ENCODE results near the gene PCDHGA12.
"Not testable (repeated sequence)": the region's sequence is repeated elsewhere in the genome, so short reads cannot be mapped to it uniquely, and the experiment has no call there.

The PCDHGA12 gene

DNA sequence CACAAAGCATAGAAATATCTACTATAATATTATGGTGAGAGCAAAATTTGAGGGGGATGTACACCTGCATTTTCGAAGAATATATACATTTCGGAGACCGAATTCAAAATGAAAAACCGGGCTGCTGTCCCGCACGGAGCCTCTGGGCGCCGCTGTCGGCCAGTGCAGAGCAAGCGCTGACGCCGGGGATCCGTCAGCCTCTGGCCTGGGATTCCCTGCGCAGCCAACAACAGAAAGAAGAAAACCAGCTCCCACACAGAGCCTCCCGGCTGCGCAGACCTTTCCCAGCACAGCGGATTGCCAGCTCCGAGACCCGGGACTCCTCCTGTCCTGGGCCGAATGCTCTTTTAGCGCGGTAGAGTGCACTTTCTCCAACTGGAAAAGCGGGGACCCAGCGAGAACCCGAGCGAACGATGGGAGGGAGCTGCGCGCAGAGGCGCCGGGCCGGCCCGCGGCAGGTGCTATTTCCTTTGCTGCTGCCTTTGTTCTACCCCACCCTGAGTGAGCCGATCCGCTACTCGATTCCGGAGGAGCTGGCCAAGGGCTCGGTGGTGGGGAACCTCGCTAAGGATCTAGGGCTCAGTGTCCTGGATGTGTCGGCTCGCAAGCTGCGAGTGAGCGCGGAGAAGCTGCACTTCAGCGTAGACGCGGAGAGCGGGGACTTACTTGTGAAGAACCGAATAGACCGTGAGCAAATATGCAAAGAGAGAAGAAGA, 22.4 kb upstream of the PCDHGA12 start, which contains the start of gene PCDHGB6:
Gene PCDHGB6 (plus strand): TSS at position 232 of the 716 bp plus-strand sequence. CDS start 182 bp downstream, at position 414.
- peak in 2 of 56 donors; percentile 19 for DNase-seq

- DNase-seq, result no peak
Measured at GRCh38 chr5:141409598-141410306, 20.6 kb upstream of the PCDHGA12 start.

DNA sequence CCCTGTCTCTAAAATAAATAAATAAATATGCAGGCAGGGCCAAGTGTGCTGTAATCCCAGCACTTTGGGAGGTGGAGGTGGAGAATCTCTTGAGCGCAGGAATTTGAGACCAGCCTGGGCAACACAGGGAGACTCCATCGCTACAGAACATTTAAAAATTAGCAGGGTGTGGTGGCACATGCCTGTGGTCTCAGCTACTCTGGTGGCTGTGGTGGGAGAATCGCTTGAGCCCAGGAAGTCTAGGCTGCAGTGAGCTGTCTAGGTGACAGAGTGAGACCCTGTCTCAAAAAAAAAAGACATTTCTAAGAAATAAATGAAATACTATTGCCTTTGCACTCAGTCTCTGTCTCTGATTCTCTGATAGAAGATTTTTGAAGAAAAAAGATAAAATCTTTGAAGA, 18.7 kb upstream of the PCDHGA12 start:
- no peak for DNase-seq

DNA sequence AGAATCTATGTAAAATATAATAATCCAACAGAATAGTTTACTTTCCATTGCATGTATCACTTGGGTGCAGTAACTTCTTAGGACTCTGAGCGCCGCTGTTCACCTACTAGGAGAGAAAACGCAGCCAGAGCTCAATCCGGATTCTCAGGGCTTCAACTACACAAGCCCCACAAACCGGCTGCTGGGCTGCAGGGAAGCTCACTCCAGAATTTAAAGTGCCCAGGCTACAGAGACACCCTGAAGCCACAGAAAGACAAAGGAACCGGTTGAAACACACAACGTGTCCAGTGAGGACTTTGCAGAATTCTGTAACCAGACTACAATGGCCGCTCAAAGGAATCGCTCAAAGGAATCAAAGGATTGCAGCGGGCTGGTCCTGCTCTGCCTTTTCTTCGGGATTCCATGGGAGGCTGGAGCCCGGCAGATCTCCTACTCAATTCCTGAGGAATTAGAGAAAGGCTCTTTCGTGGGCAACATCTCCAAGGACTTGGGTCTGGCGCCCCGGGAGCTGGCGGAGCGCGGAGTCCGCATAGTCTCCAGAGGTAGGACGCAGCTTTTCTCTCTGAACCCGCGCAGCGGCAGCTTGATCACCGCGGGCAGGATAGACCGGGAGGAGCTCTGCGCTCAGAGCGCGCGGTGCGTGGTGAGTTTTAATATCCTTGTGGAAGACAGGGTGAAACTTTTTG, 17.3 kb upstream of the PCDHGA12 start, which contains the start of gene PCDHGA10:
Gene PCDHGA10 (plus strand): TSS at position 134 of the 686 bp plus-strand sequence. CDS start 189 bp downstream, at position 323.
- DNase-seq, result peak in 4 of 56 donors; percentile 20 to 38 (median 34)

DNA sequence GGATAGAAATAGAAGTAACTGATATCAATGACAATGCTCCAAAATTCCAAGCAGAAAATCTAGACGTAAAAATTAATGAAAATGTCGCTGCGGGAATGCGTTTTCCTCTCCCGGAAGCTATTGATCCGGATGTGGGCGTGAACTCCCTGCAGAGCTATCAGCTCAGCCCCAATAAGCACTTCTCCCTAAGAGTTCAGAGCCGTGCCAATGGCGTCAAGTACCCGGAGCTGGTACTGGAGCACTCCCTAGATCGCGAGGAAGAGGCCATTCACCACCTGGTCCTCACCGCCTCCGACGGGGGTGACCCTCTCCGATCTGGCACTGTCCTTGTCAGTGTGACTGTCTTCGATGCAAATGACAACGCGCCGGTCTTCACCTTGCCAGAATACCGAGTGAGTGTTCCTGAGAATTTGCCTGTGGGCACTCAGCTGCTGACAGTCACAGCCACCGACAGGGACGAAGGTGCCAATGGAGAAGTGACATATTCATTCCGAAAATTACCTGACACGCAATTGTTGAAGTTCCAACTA, 16.7 kb upstream of the PCDHGA12 start:
- DNase-seq, result no peak

DNA sequence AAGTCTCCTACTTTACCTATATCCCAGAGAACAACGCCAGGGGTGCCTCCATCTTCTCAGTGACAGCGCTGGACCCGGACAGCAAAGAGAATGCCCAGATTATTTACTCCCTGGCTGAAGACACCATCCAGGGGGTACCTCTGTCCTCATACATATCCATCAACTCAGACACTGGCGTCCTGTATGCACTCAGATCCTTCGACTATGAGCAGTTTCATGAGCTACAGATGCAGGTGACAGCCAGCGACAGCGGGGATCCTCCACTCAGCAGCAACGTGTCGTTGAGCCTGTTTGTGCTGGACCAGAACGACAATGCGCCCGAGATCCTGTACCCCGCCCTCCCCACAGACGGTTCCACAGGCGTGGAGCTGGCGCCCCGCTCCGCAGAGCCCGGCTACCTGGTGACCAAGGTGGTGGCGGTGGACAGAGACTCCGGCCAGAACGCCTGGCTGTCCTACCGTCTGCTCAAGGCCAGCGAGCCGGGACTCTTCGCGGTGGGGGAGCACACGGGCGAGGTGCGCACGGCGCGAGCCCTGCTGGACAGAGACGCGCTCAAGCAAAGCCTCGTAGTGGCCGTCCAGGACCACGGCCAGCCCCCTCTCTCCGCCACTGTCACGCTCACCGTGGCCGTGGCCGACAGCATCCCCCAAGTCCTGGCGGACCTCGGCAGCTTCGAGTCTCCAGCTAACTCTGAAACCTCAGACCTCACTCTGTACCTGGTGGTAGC, 15.6 kb upstream of the PCDHGA12 start:
- not testable (repeated sequence) for DNase-seq

DNA sequence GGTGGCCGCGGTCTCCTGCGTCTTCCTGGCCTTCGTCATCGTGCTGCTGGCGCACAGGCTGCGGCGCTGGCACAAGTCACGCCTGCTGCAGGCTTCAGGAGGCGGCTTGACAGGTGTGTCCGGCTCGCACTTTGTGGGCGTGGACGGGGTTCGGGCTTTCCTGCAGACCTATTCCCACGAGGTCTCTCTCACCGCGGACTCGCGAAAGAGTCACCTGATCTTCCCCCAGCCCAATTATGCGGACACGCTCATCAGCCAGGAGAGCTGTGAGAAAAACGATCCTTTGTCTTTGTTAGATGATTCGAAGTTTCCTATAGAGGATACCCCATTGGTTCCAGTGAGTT, 15.1 kb upstream of the PCDHGA12 start:
- not testable (repeated sequence) for DNase-seq

DNA sequence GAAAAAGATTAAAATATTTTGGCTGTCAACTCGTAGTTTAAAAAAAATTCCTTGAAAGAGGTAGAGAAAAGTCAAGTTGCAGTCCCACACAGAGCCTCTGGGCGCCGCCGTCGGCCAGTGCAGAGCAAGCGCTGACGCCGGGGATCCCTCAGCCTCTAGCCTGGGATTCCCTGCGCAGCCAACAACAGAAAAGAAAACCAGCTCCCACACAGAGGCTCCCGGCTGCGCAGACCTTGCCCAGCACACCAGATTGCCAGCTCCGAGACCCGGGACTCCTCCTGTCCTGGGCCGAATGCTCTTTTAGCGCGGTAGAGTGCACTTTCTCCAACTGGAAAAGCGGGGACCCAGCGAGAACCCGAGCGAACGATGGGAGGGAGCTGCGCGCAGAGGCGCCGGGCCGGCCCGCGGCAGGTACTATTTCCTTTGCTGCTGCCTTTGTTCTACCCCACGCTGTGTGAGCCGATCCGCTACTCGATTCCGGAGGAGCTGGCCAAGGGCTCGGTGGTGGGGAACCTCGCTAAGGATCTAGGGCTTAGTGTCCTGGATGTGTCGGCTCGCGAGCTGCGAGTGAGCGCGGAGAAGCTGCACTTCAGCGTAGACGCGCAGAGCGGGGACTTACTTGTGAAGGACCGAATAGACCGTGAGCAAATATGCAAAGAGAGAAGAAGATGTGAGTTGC, 12.7 kb upstream of the PCDHGA12 start, which contains the start of gene PCDHGB7:
Gene PCDHGB7 (plus strand): TSS at position 184 of the 679 bp plus-strand sequence. CDS start 183 bp downstream, at position 367.
- DNase-seq, result peak in 15 of 56 donors; percentile 11 to 64 (median 26)

DNA sequence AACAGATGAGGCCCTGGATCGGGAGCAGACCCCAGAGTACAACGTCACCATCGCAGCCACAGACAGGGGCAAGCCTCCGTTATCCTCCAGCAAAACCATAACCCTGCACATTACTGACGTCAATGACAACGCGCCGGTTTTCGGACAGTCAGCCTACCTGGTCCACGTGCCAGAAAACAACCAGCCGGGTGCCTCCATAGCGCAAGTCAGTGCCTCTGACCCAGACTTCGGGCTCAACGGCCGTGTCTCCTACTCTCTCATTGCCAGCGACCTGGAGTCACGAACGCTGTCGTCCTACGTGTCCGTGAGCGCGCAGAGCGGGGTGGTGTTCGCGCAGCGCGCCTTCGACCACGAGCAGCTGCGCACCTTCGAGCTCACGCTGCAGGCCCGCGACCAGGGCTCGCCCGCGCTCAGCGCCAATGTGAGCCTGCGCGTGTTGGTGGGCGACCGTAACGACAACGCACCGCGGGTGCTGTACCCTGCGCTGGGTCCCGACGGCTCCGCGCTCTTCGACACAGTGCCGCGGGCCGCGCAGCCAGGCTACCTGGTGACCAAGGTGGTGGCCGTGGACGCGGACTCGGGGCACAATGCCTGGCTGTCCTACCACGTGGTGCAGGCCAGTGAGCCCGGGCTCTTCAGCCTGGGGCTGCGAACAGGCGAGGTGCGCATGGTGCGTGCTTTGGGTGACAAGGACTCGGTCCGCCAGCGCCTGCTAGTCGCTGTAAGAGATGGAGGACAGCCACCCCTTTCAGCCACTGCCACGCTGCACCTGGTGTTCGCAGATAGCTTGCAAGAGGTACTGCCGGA, 11.0 kb upstream of the PCDHGA12 start:
- DNase-seq, result no peak

DNA sequence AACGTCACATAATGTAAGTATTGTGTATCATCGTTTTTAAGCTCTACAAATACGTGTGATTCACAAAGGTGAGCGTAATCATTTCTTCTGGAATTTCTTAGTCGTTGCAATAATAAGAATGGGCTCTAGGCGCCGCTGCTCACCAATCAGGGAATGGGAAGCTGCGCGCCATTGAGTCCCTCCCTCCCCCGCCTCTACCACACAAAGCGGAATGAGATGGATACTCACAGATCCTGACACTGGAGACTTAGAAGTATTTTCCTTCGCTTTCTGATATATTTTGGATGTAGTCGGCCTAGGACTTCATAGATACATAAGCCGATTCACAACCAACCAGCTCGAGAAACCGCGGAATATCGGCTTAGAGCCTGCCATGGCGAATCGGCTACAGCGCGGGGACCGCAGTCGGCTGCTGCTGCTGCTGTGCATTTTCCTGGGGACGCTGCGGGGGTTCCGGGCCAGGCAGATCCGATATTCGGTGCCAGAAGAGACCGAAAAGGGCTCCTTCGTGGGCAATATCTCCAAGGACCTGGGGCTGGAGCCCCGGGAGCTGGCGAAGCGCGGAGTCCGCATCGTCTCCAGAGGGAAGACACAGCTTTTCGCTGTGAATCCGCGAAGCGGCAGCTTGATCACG, 9.3 kb upstream of the PCDHGA12 start, which contains the start of gene PCDHGA11:
Gene PCDHGA11 (plus strand): TSS at position 197 of the 634 bp plus-strand sequence. CDS start 177 bp downstream, at position 374.
- peak in 1 of 56 donors; percentile 13 for DNase-seq

DNA sequence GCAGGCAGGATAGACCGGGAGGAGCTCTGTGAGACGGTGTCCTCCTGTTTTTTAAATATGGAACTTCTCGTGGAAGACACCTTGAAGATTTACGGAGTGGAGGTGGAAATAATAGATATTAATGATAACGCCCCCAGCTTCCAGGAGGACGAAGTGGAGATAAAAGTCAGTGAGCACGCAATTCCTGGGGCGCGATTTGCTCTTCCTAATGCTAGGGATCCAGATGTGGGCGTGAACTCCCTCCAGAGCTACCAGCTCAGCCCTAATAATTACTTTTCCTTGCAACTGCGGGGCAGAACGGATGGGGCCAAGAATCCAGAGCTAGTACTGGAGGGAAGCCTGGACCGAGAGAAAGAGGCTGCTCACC, 8.8 kb upstream of the PCDHGA12 start:
- no peak for DNase-seq

DNA sequence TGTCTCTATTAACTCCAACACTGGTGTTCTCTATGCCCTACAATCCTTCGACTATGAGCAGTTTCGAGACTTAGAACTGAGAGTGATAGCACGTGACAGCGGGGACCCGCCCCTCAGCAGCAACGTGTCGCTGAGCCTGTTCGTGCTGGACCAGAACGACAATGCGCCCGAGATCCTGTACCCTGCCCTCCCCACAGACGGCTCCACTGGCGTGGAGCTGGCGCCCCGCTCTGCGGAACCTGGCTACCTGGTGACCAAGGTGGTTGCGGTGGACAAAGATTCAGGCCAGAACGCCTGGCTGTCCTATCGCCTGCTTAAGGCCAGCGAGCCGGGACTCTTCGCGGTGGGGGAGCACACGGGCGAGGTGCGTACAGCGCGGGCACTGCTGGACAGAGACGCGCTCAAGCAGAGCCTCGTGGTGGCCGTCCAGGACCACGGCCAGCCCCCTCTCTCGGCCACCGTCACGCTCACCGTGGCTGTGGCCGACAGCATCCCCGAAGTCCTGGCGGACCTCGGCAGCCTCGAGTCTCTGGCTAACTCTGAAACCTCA, 7.5 kb upstream of the PCDHGA12 start:
- DNase-seq, result no peak

GRCh38 chr5:141427783-141428426, 2.4 kb upstream of the PCDHGA12 start:
- DNase-seq, result no peak

DNA sequence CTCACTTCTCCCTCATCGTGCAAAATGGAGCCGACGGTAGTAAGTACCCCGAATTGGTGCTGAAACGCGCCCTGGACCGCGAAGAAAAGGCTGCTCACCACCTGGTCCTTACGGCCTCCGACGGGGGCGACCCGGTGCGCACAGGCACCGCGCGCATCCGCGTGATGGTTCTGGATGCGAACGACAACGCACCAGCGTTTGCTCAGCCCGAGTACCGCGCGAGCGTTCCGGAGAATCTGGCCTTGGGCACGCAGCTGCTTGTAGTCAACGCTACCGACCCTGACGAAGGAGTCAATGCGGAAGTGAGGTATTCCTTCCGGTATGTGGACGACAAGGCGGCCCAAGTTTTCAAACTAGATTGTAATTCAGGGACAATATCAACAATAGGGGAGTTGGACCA, 979 bp downstream of the PCDHGA12 start:
- DNase-seq, result no peak

DNA sequence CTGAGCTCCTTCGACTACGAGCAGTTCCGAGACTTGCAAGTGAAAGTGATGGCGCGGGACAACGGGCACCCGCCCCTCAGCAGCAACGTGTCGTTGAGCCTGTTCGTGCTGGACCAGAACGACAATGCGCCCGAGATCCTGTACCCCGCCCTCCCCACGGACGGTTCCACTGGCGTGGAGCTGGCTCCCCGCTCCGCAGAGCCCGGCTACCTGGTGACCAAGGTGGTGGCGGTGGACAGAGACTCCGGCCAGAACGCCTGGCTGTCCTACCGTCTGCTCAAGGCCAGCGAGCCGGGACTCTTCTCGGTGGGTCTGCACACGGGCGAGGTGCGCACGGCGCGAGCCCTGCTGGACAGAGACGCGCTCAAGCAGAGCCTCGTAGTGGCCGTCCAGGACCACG, 2.0 kb downstream of the PCDHGA12 start:
- not testable (repeated sequence) for DNase-seq

DNA sequence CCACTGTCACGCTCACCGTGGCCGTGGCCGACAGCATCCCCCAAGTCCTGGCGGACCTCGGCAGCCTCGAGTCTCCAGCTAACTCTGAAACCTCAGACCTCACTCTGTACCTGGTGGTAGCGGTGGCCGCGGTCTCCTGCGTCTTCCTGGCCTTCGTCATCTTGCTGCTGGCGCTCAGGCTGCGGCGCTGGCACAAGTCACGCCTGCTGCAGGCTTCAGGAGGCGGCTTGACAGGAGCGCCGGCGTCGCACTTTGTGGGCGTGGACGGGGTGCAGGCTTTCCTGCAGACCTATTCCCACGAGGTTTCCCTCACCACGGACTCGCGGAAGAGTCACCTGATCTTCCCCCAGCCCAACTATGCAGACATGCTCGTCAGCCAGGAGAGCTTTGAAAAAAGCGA, 2.4 kb downstream of the PCDHGA12 start:
- DNase-seq, result not testable (repeated sequence)

DNA sequence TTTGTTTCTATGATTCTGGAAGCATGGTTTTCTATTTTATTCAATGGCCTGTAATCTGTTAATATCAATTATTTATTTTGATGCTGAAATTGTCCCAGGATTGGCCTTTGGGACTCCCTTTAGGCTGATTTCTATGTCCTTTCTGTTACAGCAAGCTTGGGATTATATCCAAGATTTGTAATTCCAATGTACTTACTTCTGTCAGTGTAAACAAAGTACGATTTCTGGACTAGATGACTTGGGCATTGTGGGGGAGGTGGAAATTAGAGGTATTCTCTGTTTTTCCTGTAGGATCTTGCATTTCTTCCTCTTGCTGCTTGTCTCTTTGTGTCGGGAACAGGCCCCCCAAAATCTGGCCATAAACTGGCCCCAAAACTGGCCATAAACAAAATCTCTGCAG, 3.7 kb downstream of the PCDHGA12 start:
- DNase-seq, result no peak

- DNase-seq, result no peak
Measured at GRCh38 chr5:141437221-141437620, 6.9 kb downstream of the PCDHGA12 start.

All from nucleus accumbens (tissue), 56 donors.